WTC11 (cell line): ENCODE results near the gene MRNIP.

ENCODE experiments used
- ATF2 ChIP-seq: sonication (generic); formaldehyde crosslinking; IDR thresholded peaks from 2 replicates; pipeline ENCODE4 v1.8.1; 2022; ENCODE audit warnings: low read depth, missing genetic modification reagents, borderline replicate concordance
- CTCF ChIP-seq: fragments of 200-600 bp; IDR thresholded peaks from 2 replicates; pipeline ENCODE4 v1.8.0; 2022; ENCODE audit warnings: antibody characterized with exemption
- ESRRA ChIP-seq: sonication (generic); formaldehyde crosslinking; IDR thresholded peaks from 2 replicates; pipeline ENCODE4 v1.8.1; 2022; ENCODE audit warnings: mild to moderate bottlenecking, missing genetic modification reagents, borderline replicate concordance
- NR1H2 ChIP-seq: sonication (generic); formaldehyde crosslinking; IDR thresholded peaks from 2 replicates; pipeline ENCODE4 v1.9.0; 2021; ENCODE audit warnings: mild to moderate bottlenecking, moderate library complexity, missing genetic modification reagents
- SOX15 ChIP-seq: fragments of 250-450 bp; sonication (Bioruptor Pico); IDR thresholded peaks from 2 replicates; pipeline ENCODE4 v1.9.0; 2021; ENCODE audit warnings: mild to moderate bottlenecking
- USF1 ChIP-seq: sonication (generic); formaldehyde crosslinking; IDR thresholded peaks from 2 replicates; pipeline ENCODE4 v1.8.0; 2022; ENCODE audit warnings: mild to moderate bottlenecking, missing genetic modification reagents
- USF2 ChIP-seq: sonication (generic); formaldehyde crosslinking; IDR thresholded peaks from 2 replicates; pipeline ENCODE4 v1.8.1; 2023; ENCODE audit warnings: mild to moderate bottlenecking, missing genetic modification reagents, moderate library complexity
- ZNF121 ChIP-seq: sonication (generic); formaldehyde crosslinking; IDR thresholded peaks from 2 replicates; pipeline ENCODE4 v1.8.0; 2023; ENCODE audit warnings: missing genetic modification reagents

GRCh38 chr5:179872828-179873575, 14.4 kb upstream of the MRNIP start:
- no peak for TF ChIP-seq CTCF
- TF ChIP-seq USF1 (CRISPR knock-in tag): no peak
- TF ChIP-seq USF2: no peak
- no peak for TF ChIP-seq ATF2 (CRISPR knock-in tag)
- no peak for TF ChIP-seq NR1H2 (CRISPR knock-in tag)
- no peak for TF ChIP-seq ZNF121 (CRISPR knock-in tag)
- TF ChIP-seq ESRRA: no peak
- TF ChIP-seq SOX15: no peak
